GM19468 (cell line): ENCODE measurements around the gene SEPTIN7.

ENCODE experiments used
- ATAC-seq: cut with Tn5 transposase; IDR thresholded peaks from one replicate; pipeline ENCODE4 v1.9.1; 2021; ENCODE audit warnings: mild to moderate bottlenecking, moderate library complexity, moderate number of reproducible peaks; ENCODE audit not compliant: unreplicated experiment; ENCODE audit errors: extremely low read depth

Gene SEPTIN7

DNA sequence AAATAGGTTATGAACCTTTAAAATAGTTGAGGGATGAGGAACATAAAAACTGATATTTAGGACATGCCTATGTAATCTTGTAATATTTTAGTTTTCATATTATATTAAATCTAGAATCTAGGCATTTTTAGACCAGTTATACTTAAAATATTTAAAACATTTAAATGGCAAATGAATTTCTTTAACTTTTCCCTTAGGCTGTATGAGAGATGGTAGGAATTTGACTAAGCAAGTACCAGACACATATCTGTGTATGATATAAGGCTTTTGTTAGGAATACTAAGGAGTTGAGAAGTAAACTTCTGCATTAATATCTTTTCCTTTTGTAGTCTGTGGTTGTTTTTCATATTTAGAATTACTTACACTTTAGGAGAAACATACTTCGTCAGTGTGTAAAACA lies 25.1 kb downstream of the SEPTIN7 start:
- ATAC-seq = no peak

DNA sequence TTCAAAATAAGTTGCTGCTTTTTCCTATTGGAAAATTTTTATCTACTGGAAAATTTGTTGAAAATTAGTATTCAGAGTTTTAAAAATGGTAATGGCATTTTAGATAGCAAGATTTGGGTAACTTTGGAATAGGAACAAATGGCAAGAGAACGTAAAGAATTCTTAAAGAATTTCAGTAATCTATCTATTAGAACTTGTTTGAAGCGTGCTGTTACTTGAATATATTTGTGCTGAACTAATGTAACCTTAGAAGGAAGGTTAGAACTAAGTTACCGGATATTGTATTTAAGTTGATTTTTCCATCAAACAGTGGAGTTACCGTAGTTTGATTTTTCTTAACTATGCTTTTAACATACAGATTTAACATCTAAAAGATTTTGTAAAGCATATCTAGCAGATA lies 25.9 kb downstream of the SEPTIN7 start:
- no peak for ATAC-seq

DNA sequence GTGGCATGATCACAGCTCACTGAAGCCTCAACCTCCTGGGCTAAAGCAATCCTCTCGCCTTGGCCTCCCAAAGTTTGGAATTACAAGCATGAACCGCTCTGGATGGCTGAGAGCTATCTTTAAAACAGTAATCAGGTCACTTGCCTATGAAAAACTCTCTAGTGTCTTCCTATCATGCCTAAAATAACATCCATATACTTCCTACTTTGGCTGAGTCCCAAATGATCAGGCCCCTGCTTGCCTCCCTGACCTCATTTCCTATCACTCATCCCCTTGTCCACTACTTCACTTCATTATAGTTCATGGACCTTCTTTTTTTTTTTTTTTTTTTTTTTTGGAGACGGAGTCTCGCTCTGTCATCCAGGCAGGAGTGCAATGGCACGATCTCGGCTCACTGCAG lies 28.0 kb downstream of the SEPTIN7 start:
- no peak for ATAC-seq

DNA sequence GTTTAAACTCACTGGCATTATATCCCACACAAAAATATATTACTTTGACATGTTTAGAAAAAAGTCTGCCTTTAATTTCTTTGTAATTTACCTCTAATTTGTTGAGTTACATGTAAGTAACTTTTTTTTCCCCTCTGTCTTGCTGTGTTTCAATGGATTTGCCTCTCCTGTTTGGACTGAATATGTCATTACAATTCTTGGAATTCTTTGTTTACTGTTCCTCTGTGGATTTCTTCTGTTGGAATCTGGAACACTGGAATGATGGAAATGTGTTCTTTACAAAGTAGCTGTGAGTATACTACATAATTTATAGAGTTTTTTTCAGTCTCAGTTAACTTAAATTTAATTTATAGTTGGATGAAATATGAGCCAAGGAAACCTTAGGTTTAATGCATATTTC lies 30.4 kb downstream of the SEPTIN7 start:
- no peak for ATAC-seq

DNA sequence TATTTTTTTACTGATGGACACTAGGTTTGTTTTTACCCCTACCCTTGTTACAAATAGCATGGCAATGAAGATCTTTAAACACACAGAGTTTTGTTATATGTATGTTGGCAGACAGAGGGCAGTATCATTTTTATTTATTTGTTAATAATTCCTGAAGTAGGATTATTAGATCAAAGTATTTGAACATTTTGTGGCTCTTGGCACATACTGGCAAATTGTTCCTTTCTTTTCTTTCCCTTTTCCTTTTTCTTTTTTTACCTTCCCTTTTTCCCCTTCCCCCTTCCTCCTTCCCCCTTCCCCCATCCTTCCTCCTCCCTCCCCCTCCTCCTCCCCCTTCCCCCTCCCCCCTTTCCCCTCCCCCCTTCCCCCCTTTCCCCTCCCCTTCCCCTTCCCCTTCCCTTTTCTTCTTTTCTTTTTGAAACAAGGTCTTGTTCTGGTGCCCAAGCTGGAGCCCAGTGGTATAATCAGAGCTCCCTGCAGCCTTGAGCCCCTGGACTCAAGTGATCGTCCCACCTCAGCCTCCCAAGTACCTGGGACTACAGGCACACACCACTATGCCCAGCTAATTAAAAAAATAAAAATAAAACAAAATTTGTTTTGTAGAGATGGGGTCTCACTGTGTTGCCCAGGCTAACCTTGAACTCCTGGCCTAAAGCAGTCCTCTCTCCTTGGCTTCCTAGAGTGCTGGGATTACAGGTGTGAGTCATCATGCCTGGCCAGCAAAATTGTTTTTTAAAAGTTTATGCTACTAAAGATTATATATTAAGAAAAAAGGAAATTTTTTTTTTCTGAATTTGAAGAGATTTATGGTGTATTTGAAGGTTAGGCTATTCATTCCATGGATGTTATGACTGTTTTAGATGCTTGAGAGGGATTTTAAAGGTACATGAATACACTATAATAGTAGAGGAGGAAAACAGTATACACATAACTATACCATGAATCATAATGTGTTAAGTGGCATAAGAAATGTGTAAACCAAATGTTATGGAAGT lies 39.3 kb downstream of the SEPTIN7 start:
- no peak for ATAC-seq

DNA sequence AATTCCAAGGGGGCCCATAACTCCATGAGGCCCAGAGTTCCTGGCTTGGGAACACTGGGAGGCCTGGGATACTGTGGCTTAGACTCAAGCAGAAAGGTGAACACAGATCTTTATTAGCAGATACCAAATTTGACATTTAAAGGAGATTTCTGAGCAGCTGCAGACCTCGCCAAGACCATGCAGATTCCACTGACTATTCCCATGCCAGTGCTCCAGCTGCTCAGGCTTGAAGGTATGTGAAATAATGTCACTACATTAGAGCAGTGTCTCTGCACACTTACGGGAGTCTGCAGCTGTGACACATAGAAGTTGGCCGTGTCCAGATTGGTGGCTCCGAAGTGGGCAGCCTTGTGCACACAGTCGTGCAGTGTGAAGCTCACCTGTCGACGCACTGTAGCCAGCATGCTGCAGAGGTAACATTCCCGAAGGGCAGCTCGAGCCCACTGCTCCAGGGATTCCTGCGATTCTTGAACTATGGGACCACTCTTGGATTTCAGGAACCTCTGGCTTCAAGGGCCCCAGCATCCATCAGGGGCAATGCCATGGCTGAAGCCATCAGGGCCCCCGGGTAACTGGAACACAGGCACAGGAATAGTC lies 46.1 kb downstream of the SEPTIN7 start:
- no peak for ATAC-seq

DNA sequence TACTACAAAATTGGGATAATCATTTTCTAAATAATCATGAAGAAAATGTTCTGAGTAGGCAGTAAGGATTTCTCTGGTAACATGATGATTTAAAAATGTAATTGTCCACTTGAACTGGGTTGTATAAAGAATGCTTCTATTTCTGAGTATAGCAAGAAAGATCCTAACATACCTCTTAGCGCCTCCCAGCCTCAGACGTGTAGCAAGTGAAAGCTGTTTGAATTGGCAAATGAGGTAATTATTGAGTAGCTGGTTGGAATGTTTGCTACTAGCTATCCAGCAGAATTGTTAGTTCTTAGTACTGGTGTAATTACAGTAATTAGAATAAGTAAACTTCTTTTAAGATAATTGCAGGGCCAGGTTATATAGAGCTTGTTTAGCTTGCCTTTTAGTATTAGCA lies 47.9 kb downstream of the SEPTIN7 start:
- ATAC-seq = no peak

DNA sequence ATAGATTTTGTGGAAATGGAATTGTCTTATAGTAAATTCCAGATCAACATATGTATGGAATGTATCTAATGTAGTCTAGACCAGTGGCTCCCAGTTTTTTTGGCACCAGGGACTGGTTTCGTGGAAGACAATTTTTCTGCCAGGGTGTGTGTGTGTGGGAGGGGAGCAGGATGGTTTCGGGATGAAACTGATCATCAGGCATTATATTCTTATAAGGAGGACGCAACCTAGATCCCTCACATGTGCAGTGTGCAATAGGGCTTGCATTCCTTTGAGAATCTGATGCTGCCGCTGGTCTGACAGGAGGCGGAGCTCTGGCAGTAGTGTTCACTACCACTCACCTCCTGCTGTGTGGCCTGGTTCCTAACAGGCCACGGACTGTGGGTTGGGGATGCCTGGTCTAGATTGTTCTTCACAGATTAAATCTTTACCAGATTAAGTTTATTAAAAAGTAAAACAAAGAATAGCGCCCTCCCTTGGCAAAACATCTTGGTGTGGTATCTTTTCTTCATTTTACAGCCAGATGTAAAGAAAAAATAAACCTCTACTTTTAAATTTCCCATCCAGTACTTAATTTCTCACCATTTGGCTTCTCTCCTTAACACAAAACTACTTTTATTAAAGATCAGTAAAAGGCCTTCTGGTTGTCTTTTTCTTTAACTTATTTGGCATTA lies 48.4 kb downstream of the SEPTIN7 start:
- ATAC-seq = no peak

DNA sequence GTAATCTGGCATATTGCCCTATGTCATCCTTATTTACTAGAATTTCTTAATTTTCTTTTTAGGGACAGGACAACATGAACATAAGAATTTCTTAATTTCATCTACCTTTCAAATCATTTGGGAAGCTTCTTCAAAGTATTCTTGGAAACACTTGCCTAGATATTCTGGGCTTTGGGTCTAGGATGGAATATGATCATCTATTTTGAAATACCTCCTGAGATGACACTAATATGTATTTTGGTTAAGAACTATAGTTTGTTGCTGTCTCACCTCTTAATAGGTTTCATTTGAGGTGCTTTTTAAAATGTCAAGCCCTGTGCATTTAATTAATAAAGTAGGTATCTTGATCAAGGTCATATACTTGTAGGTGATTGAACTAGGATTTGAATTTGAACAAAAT lies 49.1 kb downstream of the SEPTIN7 start:
- ATAC-seq = no peak
